HG02870 (cell line): Measurements from ENCODE around the gene ANKRD36C.
"Not testable (repeated sequence)": the region's sequence is repeated elsewhere in the genome, so short reads cannot be mapped to it uniquely, and the experiment has no call there.

Source experiments
- ATAC-seq: cut with Tn5 transposase; IDR thresholded peaks from one replicate; pipeline ENCODE4 v1.9.1; 2021; ENCODE audit warnings: mild to moderate bottlenecking, moderate library complexity; ENCODE audit not compliant: unreplicated experiment

Gene ANKRD36C

GRCh38 chr2:95991351-95992094 is at the start of gene ANKRD36C:
Gene ANKRD36C (minus strand): TSS chr2:95991824. CDS start chr2:95991708, 116 bp downstream.
- peak; percentile 89 for ATAC-seq

- not testable (repeated sequence) for ATAC-seq
These were observed 43.9 kb upstream of the ANKRD36C start for GRCh38 chr2:96035554-96035953.

- not testable (repeated sequence) for ATAC-seq
These were observed 43.2 kb upstream of the ANKRD36C start, which contains the start of gene GPAT2 for GRCh38 chr2:96034792-96035191. Gene GPAT2 (minus strand): TSS chr2:96034916. CDS start chr2:96032359, 2,557 bp downstream.

DNA sequence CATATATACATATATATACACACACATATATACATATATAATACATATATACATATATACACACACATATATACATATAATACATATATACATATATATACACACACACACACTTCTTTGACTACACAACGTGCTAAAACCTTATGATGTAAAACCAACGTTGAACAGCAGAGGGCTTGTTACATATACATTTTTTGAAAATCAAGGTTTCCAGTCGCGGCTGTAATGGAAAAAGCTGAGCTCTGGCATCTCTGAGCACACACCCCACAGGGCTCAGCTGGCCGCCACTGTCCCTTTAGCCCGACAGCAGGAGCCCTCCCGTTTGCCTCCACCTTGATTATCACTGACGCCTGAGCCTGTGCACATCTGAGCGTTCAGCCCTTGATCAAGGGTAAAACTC is 42.4 kb upstream of the ANKRD36C start:
- not testable (repeated sequence) for ATAC-seq

DNA sequence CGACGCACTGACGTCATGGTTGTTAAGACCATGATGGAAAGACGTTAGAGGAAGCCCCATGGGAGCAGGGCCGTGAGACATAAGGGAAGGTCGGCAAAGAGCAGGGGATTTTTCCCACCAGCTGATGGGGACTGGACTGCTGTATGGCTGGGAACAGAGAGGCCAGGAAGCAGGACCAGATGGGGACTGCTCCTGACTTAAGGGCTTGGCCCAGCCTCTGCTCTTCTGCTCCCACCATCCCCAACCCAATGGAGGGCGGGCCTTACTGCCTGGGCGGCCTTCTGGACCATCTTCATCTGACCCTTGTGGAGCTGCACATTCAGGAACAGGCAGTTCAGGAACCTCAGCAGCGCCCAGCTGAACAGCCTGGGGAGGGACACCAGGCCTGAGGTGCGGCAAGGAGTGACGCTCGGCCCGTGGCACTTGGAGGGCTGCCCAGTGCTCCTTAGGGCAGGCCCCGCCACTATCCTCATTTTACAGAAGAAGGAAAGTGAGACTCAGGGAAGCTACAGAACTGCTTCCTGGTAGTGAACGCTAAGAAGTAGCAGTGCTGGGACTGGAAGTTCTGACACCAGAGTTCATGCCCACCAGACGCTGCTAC is 36.2 kb upstream of the ANKRD36C start:
- ATAC-seq = not testable (repeated sequence)

GRCh38 chr2:96025755-96026154 is 34.1 kb upstream of the ANKRD36C start:
- ATAC-seq = not testable (repeated sequence)

DNA sequence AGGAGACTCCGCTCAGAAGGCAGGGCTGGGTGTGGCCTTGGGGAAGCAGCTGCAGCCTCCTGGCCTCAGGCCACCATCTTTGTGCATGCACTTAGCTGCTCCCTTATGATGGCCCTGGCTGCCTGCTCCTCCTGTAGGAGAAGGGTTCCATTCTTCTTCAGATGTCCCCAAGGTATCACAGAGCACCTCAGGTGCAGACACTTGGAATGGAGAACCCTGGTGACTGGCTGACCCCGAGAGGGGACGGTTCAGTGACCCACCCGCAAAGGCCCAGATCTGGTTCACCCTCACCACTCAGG is 33.5 kb upstream of the ANKRD36C start:
- no peak for ATAC-seq

DNA sequence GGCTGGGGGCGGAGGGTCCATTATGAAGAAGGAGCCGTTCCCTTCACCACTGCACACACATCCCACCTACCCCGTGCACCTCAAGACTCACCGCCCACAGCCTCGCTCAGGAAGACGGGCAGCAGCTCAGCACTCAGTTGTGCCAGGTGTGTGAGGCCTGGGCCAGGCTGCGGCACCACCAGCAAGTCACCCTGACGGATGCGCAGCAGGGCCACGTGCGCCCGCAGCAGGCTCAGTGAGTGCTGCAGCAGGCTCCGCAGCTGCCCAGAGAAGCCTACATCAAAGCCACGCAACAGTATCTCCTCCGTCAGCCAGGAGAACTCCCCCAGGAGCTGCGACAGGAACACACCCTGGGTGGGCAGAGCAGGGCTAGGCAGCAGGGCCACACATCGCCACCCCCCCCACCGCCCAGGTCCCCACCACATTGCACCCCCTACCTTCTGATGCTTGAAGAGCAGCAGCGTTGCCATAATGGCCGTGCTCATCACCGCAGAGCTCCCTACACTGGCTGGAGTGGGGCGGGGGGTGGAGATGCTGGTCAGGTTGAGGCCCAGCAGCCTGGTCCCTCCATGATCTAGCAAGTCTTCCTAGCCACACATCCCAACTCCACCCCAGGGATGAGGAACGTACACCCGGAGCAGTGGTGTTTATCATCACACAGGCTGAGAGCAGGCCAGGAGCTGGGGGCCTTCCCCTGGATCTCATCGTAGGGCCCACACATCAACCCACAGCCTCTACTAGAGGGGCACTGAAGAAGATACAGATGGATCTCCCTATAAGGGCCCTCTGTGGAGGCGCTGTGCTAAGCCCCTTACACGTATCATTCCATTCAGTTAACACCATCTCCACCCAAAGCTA is 32.9 kb upstream of the ANKRD36C start:
- no peak for ATAC-seq

GRCh38 chr2:96023701-96024100 is 32.1 kb upstream of the ANKRD36C start:
- not testable (repeated sequence) for ATAC-seq

GRCh38 chr2:96022701-96023447 is 31.2 kb upstream of the ANKRD36C start:
- peak; percentile 81 for ATAC-seq

GRCh38 chr2:96022126-96022525 is 30.5 kb upstream of the ANKRD36C start:
- ATAC-seq = not testable (repeated sequence)

GRCh38 chr2:96021142-96021541 is 29.5 kb upstream of the ANKRD36C start:
- not testable (repeated sequence) for ATAC-seq

DNA sequence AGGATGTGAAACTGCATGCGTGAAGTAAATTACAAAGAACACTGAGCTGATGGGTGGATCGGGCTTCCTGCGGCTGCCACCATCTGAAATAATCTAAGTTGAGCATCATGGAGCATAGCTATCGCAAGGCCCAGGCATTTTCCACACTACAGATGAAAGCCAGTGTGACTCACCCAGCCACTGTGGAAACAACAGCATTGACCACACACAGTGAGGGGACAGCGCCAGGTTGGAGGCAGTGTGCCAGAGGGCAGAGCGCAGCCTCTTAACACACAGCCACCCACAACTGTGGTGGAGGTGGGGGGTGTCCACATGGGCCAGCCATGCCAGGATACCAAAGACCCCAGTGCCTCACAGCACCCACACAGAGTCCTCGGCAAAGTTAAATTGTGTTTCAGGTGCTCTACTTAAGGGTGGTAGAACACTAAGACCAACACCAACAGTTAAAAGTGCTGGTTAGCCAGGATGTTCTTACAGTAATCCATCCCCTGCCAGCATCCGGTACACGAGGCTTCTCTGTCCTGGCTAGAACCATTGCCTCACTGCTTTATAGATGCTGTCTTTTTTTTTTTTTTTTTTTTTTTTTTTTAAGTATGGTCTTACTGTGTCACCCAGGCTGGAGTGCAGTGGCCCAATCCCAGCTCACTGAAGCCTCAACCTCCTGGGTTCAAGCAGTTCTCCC is 28.4 kb upstream of the ANKRD36C start:
- ATAC-seq = not testable (repeated sequence)

DNA sequence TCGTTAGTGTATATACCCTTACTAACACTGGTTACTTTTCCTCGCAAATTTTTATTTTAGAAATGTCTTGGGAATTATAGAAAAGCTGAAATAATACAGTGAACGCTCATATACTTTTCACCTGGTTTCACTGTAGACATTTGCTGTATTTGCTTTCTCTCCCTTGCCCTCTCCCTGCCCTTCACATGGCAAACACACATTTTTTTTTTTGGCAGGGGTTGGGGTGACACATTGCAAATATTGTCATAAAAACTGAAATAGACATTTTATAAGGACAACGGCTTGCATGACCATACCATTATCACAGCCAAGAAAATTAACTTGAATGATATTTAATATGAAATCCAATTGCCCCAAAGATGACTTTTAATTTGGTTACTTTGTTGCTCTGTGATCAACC is 24.7 kb upstream of the ANKRD36C start:
- ATAC-seq = not testable (repeated sequence)

- ATAC-seq = not testable (repeated sequence)
These were observed 21.2 kb upstream of the ANKRD36C start for GRCh38 chr2:96012792-96013264.

DNA sequence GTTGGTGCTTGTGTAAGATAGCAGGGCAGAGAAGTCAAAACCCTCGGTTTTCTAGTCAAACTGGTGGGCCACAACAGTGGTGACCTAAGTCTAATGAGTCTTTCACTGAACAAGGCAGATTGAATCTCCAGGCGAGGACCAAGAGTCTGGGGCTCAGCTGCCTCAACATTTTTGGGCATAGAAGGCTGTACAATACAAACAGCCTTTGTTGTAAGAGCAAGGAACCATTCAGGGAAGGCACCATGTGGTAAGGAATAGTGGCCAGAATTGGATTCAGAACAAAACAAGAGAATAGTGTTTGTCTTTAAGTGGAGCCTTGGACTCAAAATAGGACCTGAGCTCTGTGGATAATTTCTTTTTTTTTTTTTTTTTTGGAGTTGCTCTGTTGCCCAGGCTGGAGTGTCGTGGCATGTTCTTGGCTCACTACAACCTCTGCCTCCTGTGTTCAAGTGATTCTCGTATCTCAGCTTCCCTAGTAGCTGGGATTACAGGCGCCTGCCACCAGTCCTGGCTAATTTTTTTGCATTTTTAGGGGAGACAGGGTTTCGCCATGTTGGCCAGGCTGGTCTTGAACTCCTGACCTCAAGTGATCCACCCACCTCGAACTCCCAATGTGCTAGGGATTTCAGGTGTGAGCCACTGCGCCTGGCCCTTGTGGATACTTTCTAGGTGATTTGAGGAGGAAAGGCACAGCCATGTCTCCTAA is 20.6 kb upstream of the ANKRD36C start:
- not testable (repeated sequence) for ATAC-seq

GRCh38 chr2:96011129-96011455 is 19.5 kb upstream of the ANKRD36C start:
- ATAC-seq = not testable (repeated sequence)

GRCh38 chr2:96010320-96011128 is 18.9 kb upstream of the ANKRD36C start:
- ATAC-seq = peak; percentile 96

GRCh38 chr2:96009833-96010232 is 18.2 kb upstream of the ANKRD36C start:
- ATAC-seq = not testable (repeated sequence)
